Hepatocyte (in vitro differentiated cells): ENCODE data around the gene GASK1B. TPM values are rescaled to one million over a fixed set of nuclear protein-coding genes. Genes with fewer than 3 reads are reported as not detected.

Experiments
- DNase-seq: peaks from one replicate; pipeline ENCODE4 v3.0.0-alpha.2; 2016; ENCODE audit warnings: low spot score
- H2AFZ ChIP-seq: fragments of 200-600 bp; sonication (generic); 2 replicates; pipeline ENCODE4 v1.6.0; 2016; ENCODE audit warnings: antibody characterized with exemption, mild to moderate bottlenecking
- H3K27ac ChIP-seq: fragments of 200-600 bp; sonication (generic); 2 replicates; pipeline ENCODE4 v1.5.1; 2016; ENCODE audit warnings: mild to moderate bottlenecking
- H3K27me3 ChIP-seq: fragments of 200-600 bp; sonication (generic); 2 replicates; pipeline ENCODE4 v1.6.1; 2016
- H3K36me3 ChIP-seq: fragments of 200-600 bp; sonication (generic); replicated peaks from 2 replicates; pipeline ENCODE4 v1.5.1; 2016; ENCODE audit warnings: low read depth; ENCODE audit not compliant: insufficient read depth
- H3K4me1 ChIP-seq: fragments of 200-600 bp; sonication (generic); 2 replicates; pipeline ENCODE4 v1.5.1; 2016; ENCODE audit warnings: mild to moderate bottlenecking, moderate library complexity; ENCODE audit not compliant: insufficient read depth
- H3K4me2 ChIP-seq: fragments of 200-600 bp; sonication (generic); 2 replicates; pipeline ENCODE4 v1.6.0; 2016
- H3K4me3 ChIP-seq: fragments of 200-600 bp; sonication (generic); 2 replicates; pipeline ENCODE4 v1.5.1; 2016; ENCODE audit warnings: mild to moderate bottlenecking
- H3K79me2 ChIP-seq: fragments of 200-600 bp; sonication (generic); 2 replicates; pipeline ENCODE4 v1.6.0; 2017; ENCODE audit warnings: mild to moderate bottlenecking
- H3K9me2 ChIP-seq: fragments of 200-600 bp; sonication (generic); replicated peaks from 2 replicates; pipeline ENCODE4 v1.6.0; 2017; ENCODE audit warnings: mild to moderate bottlenecking; ENCODE audit not compliant: insufficient read depth
- H3K9me3 ChIP-seq: fragments of 200-600 bp; sonication (generic); 2 replicates; pipeline ENCODE4 v1.5.1; 2016; ENCODE audit warnings: low read depth, mild to moderate bottlenecking
- H4K20me1 ChIP-seq: fragments of 200-600 bp; sonication (generic); 2 replicates; pipeline ENCODE4 v1.6.0; 2016; ENCODE audit warnings: mild to moderate bottlenecking; ENCODE audit not compliant: insufficient read depth, poor library complexity, severe bottlenecking
- EZH2 ChIP-seq: fragments of 200-600 bp; sonication (generic); IDR thresholded peaks from 2 replicates; pipeline ENCODE4 v1.6.1; 2016; ENCODE audit warnings: antibody characterized with exemption, mild to moderate bottlenecking, borderline replicate concordance
- EZH2phosphoT487 ChIP-seq: fragments of 200-600 bp; sonication (generic); IDR thresholded peaks from one replicate; pipeline ENCODE4 v1.6.1; 2018; ENCODE audit warnings: antibody characterized with exemption, mild to moderate bottlenecking, low read depth, moderate library complexity; ENCODE audit not compliant: unreplicated experiment, severe bottlenecking
- WGBS: methylation state at CpG from one replicate; pipeline ENCODE4 v1.1.6; 2016; ENCODE audit warnings: low lambda C conversion rate; ENCODE audit errors: missing lambda C conversion rate; 5-methylcytosine and 5-hydroxymethylcytosine counted together
- polyA plus RNA-seq: library from polyadenylated mRNA; unstranded; fragments of >200 nt; fragmentation: Nextera tagmentation; extraction: Ambion mirVana; gene quantifications from 2 replicates; pipeline ENCODE4 v1.2.1, GENCODE V29; 2016
- total RNA-seq: library from RNA; depleted of rRNA; stranded (reverse); fragments of >200 nt; gene quantifications from 2 replicates; pipeline ENCODE4 v1.2.3, GENCODE V29; 2014
- TF ChIP-seq, protein P1 (sequence below): fragments of 200-600 bp; sonication (generic); IDR thresholded peaks from 2 replicates; pipeline ENCODE4 v1.5.1; 2016; ENCODE audit warnings: antibody characterized with exemption, mild to moderate bottlenecking; ENCODE audit not compliant: poor library complexity

Gene GASK1B
- total and polyA plus RNA-seq, 2 experiments from 2014 or later = 30.9 to 88.8 TPM

DNA sequence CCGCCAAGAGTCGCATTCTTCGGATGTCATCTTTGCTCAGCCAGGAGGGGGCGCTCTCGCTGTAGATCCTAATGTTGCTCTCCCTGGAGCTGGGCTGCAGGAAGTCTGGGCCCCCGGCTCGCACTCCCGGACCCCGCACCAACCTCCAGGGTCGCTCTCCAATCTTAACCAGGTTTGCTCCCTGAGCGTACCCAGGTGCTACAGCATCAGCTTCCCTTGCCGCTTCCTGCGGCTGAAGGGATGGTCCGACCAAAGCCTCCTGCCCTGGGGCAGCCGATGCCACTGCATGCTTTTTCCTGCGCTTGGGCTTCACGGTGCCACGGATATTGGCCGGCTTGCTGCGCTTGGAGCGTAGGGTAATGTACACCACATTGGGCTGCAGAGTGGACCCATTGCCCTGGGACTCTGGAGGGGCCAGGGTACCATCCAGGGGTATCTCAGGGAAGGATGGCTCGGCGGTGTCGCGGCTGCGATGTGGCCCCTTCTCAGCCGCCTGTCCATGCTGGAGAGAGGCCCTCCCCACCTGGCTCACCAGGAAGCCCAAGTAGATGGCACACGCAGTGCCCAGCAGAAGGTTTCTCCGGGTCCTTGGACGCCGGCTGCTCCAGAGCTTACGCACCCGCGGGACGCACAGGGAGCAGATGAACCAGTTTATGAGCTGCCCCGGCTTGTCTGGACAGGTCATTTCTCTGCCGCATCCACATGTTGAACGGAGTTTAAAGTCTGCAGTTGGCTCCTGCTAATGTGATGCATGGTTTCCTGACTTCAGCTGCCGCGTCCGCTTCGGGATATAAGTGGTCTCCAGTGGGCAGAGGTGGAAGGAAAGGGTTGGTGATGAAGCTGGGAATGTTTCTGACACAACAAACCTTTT is 1.9 kb downstream of the GASK1B start:
- Histone ChIP-seq H3K4me2 (peak overlapping the region; percentile 66), H3K79me2 (peaks cover 75% of the 10 kb centered on the region), H4K20me1 (no peaks in the 10 kb centered on the region), H3K9me3 (no peaks in the 10 kb centered on the region), H3K4me3 (peak overlapping the region; percentile 30), H3K9me2 (no peaks in the 10 kb centered on the region), H2AFZ (peak overlapping the region; percentile 50), H3K27ac (peak overlapping the region; percentile 87), H3K4me1 (peaks cover 33% of the 10 kb centered on the region), H3K36me3 (no peaks in the 10 kb centered on the region), H3K27me3 (no peaks in the 10 kb centered on the region)
- 55% methylated on average over 42 of the region's 42 CpGs for WGBS
- DNase-seq = peak; percentile 81
- TF ChIP-seq, protein P1, sequence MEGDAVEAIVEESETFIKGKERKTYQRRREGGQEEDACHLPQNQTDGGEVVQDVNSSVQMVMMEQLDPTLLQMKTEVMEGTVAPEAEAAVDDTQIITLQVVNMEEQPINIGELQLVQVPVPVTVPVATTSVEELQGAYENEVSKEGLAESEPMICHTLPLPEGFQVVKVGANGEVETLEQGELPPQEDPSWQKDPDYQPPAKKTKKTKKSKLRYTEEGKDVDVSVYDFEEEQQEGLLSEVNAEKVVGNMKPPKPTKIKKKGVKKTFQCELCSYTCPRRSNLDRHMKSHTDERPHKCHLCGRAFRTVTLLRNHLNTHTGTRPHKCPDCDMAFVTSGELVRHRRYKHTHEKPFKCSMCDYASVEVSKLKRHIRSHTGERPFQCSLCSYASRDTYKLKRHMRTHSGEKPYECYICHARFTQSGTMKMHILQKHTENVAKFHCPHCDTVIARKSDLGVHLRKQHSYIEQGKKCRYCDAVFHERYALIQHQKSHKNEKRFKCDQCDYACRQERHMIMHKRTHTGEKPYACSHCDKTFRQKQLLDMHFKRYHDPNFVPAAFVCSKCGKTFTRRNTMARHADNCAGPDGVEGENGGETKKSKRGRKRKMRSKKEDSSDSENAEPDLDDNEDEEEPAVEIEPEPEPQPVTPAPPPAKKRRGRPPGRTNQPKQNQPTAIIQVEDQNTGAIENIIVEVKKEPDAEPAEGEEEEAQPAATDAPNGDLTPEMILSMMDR = peak; percentile 66
- TF ChIP-seq EZH2phosphoT487 = no peak

GRCh38 chr4:158169931-158170690 is 2.7 kb downstream of the GASK1B start:
- no peaks in the 10 kb centered on the region for H3K27me3 ChIP-seq
- 40% methylated on average over 18 of the region's 18 CpGs for WGBS
- H2AFZ ChIP-seq = peak overlapping the region; percentile 10
- H3K4me2 ChIP-seq = peak overlapping the region; percentile 66
- no peaks in the 10 kb centered on the region for H3K9me2 ChIP-seq
- H3K4me3 ChIP-seq = peak overlapping the region; percentile 30
- H3K27ac ChIP-seq = peak overlapping the region; percentile 87
- TF ChIP-seq EZH2phosphoT487 (no peak), EZH2 (no peak)
- TF ChIP-seq, protein P1 = no peak
- H3K36me3 ChIP-seq = no peaks in the 10 kb centered on the region
- DNase-seq = no peak
- H3K9me3 ChIP-seq = no peaks in the 10 kb centered on the region
- H4K20me1 ChIP-seq = no peaks in the 10 kb centered on the region
- peaks cover 33% of the 10 kb centered on the region for H3K4me1 ChIP-seq
- peaks cover 78% of the 10 kb centered on the region for H3K79me2 ChIP-seq

DNA sequence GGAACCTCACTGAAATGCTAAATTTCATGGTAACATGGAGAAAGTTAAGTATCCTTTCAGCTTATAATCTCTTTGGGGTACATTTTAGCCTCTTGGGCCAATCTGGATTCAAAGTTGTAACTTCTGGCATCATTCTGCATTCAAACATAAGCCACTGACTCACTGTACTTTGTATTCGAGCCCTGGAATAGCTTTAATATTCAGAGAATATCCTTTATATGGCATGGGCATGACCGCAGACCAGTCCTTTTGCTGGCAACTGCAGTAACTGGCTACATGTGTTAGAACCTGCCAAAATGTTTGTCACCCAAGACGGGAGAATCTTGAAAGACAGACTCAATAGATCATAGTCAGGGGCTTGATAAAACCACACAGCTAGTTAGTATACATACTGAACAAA is 3.3 kb downstream of the GASK1B start:
- H3K9me3 ChIP-seq = no peaks in the 10 kb centered on the region
- peaks cover 78% of the 10 kb centered on the region for H3K79me2 ChIP-seq
- peak overlapping the region; percentile 10 for H2AFZ ChIP-seq
- no peaks in the 10 kb centered on the region for H3K36me3 ChIP-seq
- TF ChIP-seq EZH2 (no peak), EZH2phosphoT487 (no peak)
- TF ChIP-seq, protein P1 = no peak
- no peaks in the 10 kb centered on the region for H3K27me3 ChIP-seq
- no peaks in the 10 kb centered on the region for H3K9me2 ChIP-seq
- peak overlapping the region; percentile 87 for H3K27ac ChIP-seq
- no peak for DNase-seq
- H4K20me1 ChIP-seq = no peaks in the 10 kb centered on the region
- H3K4me1 ChIP-seq = peaks cover 32% of the 10 kb centered on the region
- 42% methylated on average over 3 of the region's 3 CpGs for WGBS
- peak overlapping the region; percentile 66 for H3K4me2 ChIP-seq
- H3K4me3 ChIP-seq = peak overlapping the region; percentile 30
